Peyer's patch (tissue), 4 donors: Measurements from ENCODE around the gene DCXR. TPM values are rescaled to one million over a fixed set of nuclear protein-coding genes. Genes with fewer than 3 reads are reported as not detected.

Source experiments
- DNase-seq, 3 donors: peaks; one replicate each; pipeline ENCODE4 v3.0.0-alpha.2; 2017 to 2019
- H3K27ac ChIP-seq, 4 donors: fragments of 200-600 bp; sonication (generic); one replicate each; pipeline ENCODE4 v1.5.1; 2016 to 2019
- H3K27me3 ChIP-seq, 2 donors: fragments of 200-600 bp; sonication (generic); one replicate each; pipeline ENCODE4 v1.5.1; 2019
- H3K36me3 ChIP-seq, 3 donors: fragments of 200-600 bp; sonication (generic); one replicate each; pipeline ENCODE4 v1.5.1; 2016 to 2019
- H3K4me1 ChIP-seq, 4 donors: fragments of 200-600 bp; sonication (generic); one replicate each; pipeline ENCODE4 v1.5.1; 2016 to 2019
- H3K4me3 ChIP-seq, 4 donors: fragments of 200-600 bp; sonication (generic); 1 replicate in 3 of 4; 2 replicates in 1 of 4; pipeline ENCODE4 v1.5.1; 2016 to 2019; ENCODE audit warnings: mild to moderate bottlenecking in 1 of 4
- H3K9me3 ChIP-seq, 4 donors: fragments of 200-600 bp; sonication (generic); one replicate each; pipeline ENCODE4 v1.5.1; 2016 to 2019; ENCODE audit warnings: mild to moderate bottlenecking in 1 of 4
- POLR2A ChIP-seq, 2 donors: fragments of 450-650 bp; IDR thresholded peaks; one replicate each; pipeline ENCODE4 v1.5.1; 2017; ENCODE audit warnings: antibody characterized with exemption in 2 of 2, mild to moderate bottlenecking in 2 of 2, moderate library complexity in 2 of 2
- total RNA-seq, 4 donors: library from RNA; depleted of rRNA; stranded (reverse); fragments of >200 nt; gene quantifications; one replicate each; pipeline ENCODE4 v1.1.0, GENCODE V29; 2016
- TF ChIP-seq, protein P1 (sequence below), 6 experiments: fragments of 450-650 bp in 4 of 6; fragments of 200-600 bp in 2 of 6; sonication (generic) in 1 of 6; IDR thresholded peaks; one replicate each; pipeline ENCODE4 v1.5.1; 2017 to 2019; ENCODE audit warnings: antibody characterized with exemption in 6 of 6, mild to moderate bottlenecking in 3 of 6, moderate library complexity in 1 of 6

The DCXR gene
- total RNA-seq, 4 donors from 2014 or later, result 68.5 to 104 (median 86.8) TPM

DNA sequence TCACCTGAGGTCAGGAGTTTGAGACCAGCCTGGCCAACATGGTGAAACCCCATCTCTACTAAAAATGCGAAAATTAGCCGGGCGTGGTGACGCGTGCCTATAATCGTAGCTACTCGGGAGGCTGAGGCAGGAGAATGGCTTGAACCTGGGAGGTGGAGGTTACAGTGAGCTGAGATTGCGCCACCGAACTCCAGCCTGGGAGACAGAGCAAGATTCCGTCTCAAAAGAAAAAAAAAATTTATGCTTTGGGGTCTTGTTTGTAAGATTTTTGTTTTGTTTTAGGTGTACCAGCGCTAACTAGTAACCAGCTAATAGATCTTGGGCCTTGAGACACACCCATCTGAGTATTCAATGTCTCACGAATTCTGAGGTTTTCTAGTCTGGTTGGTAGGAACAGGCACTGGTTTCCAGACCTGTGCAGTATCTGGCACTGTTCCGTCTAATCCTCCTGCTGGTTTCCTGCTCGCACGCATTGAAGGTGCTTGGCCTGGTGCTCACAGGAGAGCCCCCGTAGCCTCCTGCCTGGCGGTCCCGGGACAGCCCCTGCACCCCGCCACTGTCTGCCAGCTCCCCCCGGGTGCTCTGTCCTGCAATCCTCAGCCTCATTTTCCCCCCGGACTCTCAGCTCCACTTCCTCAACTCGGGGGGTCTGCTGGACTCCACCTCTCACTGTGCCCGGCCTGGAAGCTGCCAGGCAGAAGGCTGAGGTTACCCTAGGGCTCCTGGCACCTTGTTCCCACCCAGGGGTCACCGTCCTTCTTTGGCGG is 38.7 kb upstream of the DCXR start:
- TF ChIP-seq POLR2A (IDR thresholded peaks at IDR 0.05), result no peak
- TF ChIP-seq, protein P1, sequence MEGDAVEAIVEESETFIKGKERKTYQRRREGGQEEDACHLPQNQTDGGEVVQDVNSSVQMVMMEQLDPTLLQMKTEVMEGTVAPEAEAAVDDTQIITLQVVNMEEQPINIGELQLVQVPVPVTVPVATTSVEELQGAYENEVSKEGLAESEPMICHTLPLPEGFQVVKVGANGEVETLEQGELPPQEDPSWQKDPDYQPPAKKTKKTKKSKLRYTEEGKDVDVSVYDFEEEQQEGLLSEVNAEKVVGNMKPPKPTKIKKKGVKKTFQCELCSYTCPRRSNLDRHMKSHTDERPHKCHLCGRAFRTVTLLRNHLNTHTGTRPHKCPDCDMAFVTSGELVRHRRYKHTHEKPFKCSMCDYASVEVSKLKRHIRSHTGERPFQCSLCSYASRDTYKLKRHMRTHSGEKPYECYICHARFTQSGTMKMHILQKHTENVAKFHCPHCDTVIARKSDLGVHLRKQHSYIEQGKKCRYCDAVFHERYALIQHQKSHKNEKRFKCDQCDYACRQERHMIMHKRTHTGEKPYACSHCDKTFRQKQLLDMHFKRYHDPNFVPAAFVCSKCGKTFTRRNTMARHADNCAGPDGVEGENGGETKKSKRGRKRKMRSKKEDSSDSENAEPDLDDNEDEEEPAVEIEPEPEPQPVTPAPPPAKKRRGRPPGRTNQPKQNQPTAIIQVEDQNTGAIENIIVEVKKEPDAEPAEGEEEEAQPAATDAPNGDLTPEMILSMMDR (IDR thresholded peaks at IDR 0.05), result no peak
- peaks cover 0 to 31% (median 0%) of the 10 kb centered on the region in 3 donors for H3K36me3 ChIP-seq
- H3K4me3 ChIP-seq, result no peak overlapping the region
- H3K27me3 ChIP-seq, result no peaks in the 10 kb centered on the region
- H3K27ac ChIP-seq, result no peak overlapping the region
- H3K9me3 ChIP-seq, result no peaks in the 10 kb centered on the region
- no peak for DNase-seq
- no peaks in the 10 kb centered on the region for H3K4me1 ChIP-seq

DNA sequence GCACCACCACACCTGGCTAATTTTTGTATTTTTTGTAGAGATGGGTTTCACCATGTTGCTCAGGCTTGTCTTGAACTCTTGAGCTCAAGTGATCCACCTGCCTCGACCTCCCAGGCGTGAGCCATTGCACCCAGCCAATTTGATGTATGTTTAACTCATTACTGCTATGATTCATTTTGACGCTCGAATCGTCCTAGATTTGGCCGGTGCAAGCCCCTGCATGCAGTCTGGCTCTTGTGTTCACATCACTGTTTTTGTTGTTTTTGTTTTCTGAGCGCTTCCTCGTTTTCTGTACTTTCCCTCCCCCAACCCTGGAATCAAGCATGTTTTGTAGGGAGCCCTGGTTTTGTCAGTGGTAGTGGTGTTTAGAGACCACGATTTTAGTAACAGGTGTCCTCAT is 35.9 kb upstream of the DCXR start:
- Histone ChIP-seq H3K9me3 (no peaks in the 10 kb centered on the region), H3K27ac (no peak overlapping the region), H3K4me3 (no peak overlapping the region), H3K27me3 (no peaks in the 10 kb centered on the region), H3K4me1 (no peaks in the 10 kb centered on the region), H3K36me3 (peaks cover 0 to 3% (median 0%) of the 10 kb centered on the region in 3 donors)
- TF ChIP-seq, protein P1 (IDR thresholded peaks at IDR 0.05), result no peak
- no peak for TF ChIP-seq POLR2A (IDR thresholded peaks at IDR 0.05)
- DNase-seq, result no peak

DNA sequence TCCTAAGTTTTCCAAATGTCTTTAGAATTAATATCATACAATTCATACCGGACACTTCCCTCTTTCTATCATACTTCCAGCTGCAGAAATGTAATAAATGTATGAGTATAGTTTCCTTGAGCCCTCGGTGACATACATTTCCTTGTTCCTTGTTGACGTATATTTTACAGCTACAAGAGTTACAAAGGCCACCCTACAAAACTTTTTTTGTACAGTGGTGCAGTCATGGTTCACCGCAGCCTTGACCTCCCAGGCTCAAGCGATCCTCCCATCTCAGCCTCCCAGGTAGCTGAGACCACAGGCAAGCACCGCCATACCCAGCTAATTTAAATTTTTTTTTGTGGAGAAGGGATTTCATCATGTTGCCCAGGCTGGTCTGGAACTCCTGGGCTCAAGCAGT is 35.3 kb upstream of the DCXR start:
- Histone ChIP-seq H3K36me3 (no peaks in the 10 kb centered on the region), H3K9me3 (no peaks in the 10 kb centered on the region), H3K4me3 (no peak overlapping the region), H3K4me1 (no peaks in the 10 kb centered on the region), H3K27ac (peak overlapping the region in 1 of 4 donors; percentile 48), H3K27me3 (no peaks in the 10 kb centered on the region)
- no peak for TF ChIP-seq POLR2A (IDR thresholded peaks at IDR 0.05)
- TF ChIP-seq, protein P1 (IDR thresholded peaks at IDR 0.05), result no peak
- DNase-seq, result no peak

DNA sequence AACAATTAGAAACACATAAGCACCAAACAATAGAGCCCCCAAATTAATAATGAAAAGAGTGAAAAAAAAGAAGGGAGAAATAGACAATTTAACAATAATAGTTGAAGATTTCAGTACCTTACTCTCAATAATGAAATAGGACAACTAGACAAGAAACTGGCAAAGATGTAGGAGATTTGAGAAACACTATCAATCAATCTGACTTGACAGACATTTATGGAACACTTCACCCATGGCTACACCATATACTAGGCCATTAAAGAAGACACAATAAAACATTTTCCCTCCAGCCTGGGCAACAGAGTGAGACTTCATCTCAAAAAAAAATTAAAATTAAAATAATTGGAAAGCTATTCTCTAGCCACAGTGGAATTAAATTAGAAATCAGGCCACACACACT is 33.1 kb upstream of the DCXR start:
- Histone ChIP-seq H3K4me3 (no peak overlapping the region), H3K9me3 (no peaks in the 10 kb centered on the region), H3K27ac (no peak overlapping the region), H3K27me3 (no peaks in the 10 kb centered on the region), H3K4me1 (peaks cover 0 to 6% (median 2%) of the 10 kb centered on the region in 4 donors), H3K36me3 (no peaks in the 10 kb centered on the region)
- DNase-seq, result no peak
- no peak for TF ChIP-seq POLR2A (IDR thresholded peaks at IDR 0.05)
- TF ChIP-seq, protein P1 (IDR thresholded peaks at IDR 0.05), result no peak

DNA sequence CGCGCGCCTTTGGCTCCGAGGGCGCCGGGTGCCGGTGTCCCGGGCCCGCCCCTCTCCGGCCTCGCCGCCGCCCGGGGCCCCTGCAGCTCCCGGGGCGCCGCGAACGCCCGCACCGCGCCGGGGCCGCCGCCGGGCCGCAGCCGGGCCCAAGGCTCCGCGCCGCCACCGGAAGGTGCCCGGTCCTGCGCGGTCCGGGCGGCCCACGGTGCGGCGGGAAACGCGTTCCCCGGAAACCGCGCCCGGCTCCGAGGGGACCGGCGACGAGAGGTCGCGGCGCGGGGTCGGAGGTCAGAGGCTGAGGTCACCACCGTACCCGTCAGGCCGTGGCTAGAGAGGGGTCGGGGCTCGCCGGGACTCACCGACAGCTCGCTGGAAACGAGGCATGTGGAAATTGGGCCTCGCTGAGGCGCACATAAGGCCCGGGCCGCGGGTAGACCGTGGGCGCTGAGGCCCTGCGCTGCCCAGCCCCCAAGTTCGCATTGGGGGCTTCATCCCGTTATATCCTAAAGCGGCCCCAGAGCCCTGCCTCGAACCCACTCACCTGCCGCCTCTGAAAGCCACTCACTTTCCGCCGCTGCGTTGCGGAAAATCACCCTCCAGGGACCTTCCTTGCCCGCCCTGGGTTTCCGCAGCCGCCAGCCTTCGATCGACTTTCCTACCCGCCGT is 28.3 kb upstream of the DCXR start, which contains the start of gene DUS1L:
Gene DUS1L, minus strand, starts transcription at position 167 of the 666 bp plus-strand sequence. CDS start 745 bp downstream, outside the sequence.
- peaks cover 0 to 26% (median 15%) of the 10 kb centered on the region in 4 donors for H3K4me1 ChIP-seq
- H3K27ac ChIP-seq, result peak within 1 kb of the TSS; percentile 81 to 90 (median 85)
- no peaks in the 10 kb centered on the region for H3K27me3 ChIP-seq
- H3K4me3 ChIP-seq, result peak within 1 kb of the TSS; percentile 79 to 100 (median 92)
- H3K36me3 ChIP-seq, result peaks cover 0 to 32% (median 0%) of the 10 kb centered on the region in 3 donors
- peak; percentile 46 to 80 (median 76) for DNase-seq
- H3K9me3 ChIP-seq, result no peaks in the 10 kb centered on the region
- peak in 1 of 2 donors; percentile 64 for TF ChIP-seq POLR2A (IDR thresholded peaks at IDR 0.05)
- TF ChIP-seq, protein P1 (IDR thresholded peaks at IDR 0.05), result peak in 1 of 6 experiments; percentile 8
